HG03039 (cell line): ENCODE measurements around the gene DAP.
"Not testable (repeated sequence)": the region's sequence is repeated elsewhere in the genome, so short reads cannot be mapped to it uniquely, and the experiment has no call there.

ENCODE experiments used
- ATAC-seq: cut with Tn5 transposase; IDR thresholded peaks from one replicate; pipeline ENCODE4 v1.9.1; 2021; ENCODE audit warnings: mild to moderate bottlenecking, moderate library complexity; ENCODE audit not compliant: unreplicated experiment

Gene DAP

DNA sequence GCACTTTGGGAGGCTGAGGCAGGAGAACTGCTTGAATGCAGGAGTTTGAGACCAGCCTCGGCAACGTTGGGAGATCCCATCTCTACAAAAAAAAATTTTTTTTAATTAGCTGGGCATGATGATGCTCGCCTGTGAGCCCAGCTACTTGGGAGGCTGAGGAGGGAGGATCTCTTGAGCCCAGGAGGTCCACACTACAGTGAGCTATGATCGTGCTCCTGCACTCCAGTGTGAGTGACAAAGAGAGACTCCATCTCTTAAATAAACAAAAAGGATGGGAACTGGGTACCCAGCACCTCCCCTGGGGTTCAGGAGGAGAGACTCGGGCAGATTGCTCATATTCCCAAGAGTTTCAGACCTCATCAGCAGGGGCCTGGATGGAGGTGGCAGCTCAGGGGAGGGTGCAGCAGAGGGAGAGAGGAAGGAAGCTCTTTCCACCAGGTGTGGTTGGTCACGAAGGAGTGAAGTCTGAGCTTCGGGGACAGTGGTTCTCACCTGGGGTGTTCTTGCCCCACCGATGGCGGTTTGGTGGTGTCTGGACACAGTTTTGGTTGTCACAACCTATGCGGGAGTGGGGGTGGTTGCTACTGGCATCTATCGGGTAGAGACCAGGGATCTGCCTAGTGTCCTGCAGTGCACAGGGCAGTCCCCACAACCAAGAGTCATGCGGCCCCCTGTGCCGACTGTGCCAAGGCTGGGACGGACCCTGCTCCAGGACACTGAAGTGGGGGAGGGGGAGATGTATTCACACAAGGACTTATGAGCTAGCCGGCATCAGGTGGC, 124.5 kb downstream of the DAP start:
- no peak for ATAC-seq

GRCh38 chr5:10635867-10636350, 125.1 kb downstream of the DAP start:
- peak; percentile 1 for ATAC-seq

DNA sequence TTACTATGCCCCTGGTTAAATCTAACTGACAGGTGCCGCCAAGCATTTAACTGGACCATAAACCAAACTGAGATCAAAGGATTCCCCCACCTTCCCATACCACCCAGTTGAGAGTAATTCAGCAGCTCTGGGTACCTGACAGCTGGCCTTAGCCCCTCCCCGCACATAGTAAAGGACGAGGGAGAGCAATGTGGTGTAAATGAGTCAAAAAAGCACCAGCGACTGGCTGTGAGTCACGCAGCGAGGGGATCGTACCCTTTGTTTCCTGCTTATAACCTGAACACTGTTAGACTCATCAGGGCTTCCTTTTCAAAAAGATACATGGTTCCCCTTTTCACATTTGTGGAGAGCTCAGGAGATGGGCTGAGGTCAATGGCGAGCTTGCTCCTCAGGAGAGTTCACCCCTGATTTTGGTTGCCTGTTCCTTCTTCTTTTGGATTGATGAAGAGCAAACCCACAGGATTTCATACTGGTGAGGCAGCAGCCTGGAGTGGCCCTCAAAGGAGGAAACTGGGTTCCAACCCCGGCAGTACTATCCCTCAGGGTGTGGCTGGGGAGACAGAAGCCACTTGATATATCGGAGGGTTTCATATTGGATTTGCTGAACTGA, 125.7 kb downstream of the DAP start:
- peak; percentile 49 for ATAC-seq

DNA sequence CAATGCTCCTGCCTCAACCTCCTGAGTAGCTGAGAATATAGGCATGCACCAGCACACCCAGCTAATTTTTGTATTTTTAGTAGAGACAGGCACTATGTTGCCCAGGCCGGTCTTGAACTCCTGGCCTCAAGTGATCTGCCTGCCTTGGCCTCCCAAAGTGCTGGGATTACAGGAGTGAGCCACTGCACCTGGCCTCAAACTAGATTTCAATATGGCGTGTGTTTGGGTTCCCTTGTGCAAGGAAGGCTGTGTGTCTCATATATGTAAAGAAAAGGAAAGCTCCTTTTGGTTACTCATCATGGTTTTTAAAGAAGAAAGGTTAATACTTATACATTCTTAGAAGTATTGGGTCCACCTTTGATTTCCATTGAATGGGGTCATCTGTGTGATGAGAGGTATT, 126.5 kb downstream of the DAP start:
- ATAC-seq: no peak

GRCh38 chr5:10634050-10634449, 127.0 kb downstream of the DAP start:
- no peak for ATAC-seq

GRCh38 chr5:10633271-10634049, 127.6 kb downstream of the DAP start:
- no peak for ATAC-seq

- peak; percentile 46 for ATAC-seq
Observed at GRCh38 chr5:10632110-10632761, 128.8 kb downstream of the DAP start.

- peak; percentile 0 for ATAC-seq
Observed at GRCh38 chr5:10631316-10631996, 129.6 kb downstream of the DAP start.

GRCh38 chr5:10630744-10631143, 130.3 kb downstream of the DAP start:
- not testable (repeated sequence) for ATAC-seq

GRCh38 chr5:10630126-10630525, 130.9 kb downstream of the DAP start:
- no peak for ATAC-seq

GRCh38 chr5:10629682-10630081, 131.4 kb downstream of the DAP start:
- no peak for ATAC-seq
